Retina (tissue), 1 donor: ENCODE results near the gene ADH1A.
"Not testable (repeated sequence)": the region's sequence is repeated elsewhere in the genome, so short reads cannot be mapped to it uniquely, and the experiment has no call there.

Experiments
- DNase-seq: peaks from one replicate; pipeline ENCODE4 v3.0.0-alpha.2; 2016

ADH1A gene

GRCh38 chr4:99276417-99276816, 14.4 kb downstream of the ADH1A start:
- no peak for DNase-seq

DNA sequence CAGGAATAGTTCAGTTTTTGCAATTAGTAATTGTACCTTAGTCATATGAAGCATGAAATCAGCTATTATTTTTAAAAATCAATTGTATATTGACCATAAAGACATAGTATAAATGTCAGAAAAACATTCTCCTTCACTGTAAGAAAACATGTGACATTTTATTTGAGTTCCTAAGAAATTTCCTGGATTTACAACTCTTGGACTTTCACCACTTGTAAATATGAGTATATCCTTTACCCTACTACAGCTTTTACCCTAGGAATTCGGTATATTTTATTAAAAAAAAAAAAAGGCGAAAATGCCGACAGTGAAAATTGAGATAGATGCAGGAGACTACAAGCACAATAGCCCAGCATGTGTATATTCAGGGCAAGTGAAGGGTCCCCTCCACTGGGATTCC, 14.9 kb downstream of the ADH1A start:
- DNase-seq: no peak

DNA sequence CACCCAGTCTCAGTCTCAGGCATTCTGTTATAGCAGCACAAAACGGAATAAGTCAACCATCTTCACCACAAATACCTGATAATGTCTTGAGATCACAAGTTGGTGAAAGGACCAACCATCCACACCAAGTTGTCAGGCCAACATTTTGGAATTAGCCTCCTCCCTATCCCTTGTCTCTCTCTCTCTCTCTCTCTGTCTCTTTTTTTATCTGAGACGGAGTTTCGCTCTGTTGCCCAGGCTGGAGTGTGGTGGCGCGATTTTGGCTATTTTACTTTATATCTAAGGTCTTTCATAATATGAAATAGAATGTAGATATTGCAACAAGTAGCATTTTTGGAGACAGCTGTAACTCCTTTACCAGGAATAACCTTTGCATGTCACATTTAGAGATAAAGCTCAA, 15.7 kb downstream of the ADH1A start:
- no peak for DNase-seq

DNA sequence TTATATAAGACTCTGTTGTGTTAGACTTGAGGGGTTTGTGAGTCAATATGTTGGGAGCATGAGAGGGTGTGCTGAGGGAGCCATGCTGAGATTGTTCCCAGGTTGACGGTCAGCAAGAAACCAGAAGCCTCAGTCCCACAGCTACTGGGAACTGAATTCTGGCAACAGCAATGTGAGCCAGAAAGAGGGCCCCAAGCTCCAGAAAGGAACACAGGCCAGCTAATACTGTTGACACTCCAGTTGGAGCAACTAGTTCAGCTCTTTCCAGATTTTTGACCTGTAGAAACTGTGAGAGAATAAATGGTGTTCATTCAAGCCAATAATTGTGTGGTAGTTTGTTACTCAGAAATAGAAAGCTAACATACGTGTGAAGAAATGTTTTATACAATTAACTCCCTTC, 17.1 kb downstream of the ADH1A start:
- DNase-seq: no peak

DNA sequence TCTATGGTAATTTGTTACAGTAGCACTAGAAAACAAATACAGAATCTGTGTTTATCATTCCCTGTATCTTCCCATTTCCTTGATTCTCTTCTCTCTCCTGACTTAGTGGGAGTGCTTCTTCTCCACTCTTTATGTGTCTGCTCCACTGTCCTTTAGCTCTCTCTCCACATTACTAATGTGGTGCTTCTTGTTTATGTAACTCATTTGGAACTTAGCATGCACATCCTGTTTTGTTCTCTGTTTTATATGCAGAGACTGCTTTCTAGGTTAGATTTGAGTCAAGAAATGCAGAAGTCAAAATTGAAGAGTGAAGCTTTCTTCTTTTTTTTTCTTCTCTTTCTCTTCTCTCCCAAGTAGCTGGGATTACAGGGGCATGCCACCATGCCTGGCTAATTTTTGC, 25.9 kb downstream of the ADH1A start:
- DNase-seq: no peak

GRCh38 chr4:99252746-99253145, 38.0 kb downstream of the ADH1A start:
- no peak for DNase-seq

GRCh38 chr4:99248714-99249113, 42.1 kb downstream of the ADH1A start:
- DNase-seq: no peak

DNA sequence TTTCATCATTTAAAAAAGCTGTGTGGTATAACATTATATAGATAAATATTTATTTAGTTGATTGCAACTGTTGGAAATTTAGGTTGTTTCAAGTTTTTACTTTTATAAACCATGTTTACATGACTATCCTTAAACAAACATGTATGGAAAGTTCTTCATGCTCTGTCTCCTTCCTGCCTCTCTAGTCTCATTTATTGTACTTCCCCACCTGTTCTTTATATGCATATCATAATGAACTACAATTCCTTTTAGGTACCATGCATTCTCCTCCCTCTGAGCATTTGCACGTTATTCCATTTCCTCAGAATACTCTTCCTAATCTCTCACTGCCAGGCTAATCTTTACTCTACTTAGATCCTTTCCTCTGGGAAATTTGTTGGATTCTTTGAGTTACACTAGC, 54.8 kb downstream of the ADH1A start:
- DNase-seq: no peak

GRCh38 chr4:99234331-99235010, 56.3 kb downstream of the ADH1A start:
- DNase-seq: no peak

DNA sequence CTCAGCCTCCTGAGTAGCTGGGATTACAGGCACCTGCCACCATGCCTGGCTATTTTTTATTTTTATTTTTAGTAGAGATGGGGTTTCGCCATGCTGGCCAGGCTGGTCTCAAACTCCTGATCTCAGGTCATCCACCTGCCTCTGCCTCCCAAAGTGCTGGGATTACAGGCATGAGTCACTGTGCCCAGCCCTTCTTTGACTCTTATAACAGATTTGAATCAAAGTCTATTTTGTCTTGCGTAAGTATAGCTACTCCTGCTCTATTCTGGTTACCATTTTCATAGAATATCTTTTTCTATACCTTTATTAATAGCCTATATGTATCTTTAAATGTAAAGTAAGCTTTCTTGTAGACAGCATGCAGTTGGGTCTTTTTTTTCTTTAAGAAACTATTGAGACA, 57.4 kb downstream of the ADH1A start:
- DNase-seq: not testable (repeated sequence)

- not testable (repeated sequence) for DNase-seq
These were observed 62.1 kb downstream of the ADH1A start for GRCh38 chr4:99228706-99229105.

- DNase-seq: not testable (repeated sequence)
These were observed 63.1 kb downstream of the ADH1A start for GRCh38 chr4:99227646-99228045.
